GM12874 (cell line): ENCODE data around the gene GLRX5.
A peak's percentile ranks its signal among the peaks of the same experiment; 100 is the strongest.

ENCODE experiments used
- TF ChIP-seq, protein P1 (sequence below): IDR thresholded peaks from 2 replicates; pipeline ENCODE4 v1.5.1; 2011; ENCODE audit warnings: low read depth, mild to moderate bottlenecking, control low read depth, low read length, moderate library complexity; ENCODE audit not compliant: insufficient read depth

The GLRX5 gene

DNA sequence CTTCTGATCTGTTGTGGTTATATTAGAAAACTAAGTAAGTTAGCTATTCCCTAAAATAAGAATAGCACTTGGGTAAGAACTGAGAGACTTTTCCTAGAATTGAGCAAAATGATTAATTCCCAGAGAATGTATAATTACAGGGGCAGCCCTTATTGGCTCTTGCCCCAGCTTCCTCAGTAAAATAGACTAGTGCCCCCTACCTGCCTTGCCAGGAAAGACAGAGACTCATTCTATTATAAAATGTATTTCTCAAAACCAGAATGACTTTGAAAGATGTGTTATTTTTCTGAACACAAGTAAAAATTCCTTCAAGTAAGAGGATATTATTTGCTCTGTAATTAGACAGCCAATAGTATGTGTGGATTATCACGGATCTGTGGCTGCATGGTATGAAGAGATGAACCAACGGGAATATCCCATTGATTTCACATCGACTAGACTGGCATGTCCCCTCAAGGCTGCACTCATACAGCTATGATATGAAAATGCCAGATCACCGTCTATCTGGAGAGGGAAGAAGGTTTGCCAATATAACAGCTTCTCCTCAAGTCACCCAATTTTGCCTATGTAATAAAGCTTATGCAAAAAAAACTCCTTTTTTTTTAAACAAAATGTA lies 7.4 kb upstream of the GLRX5 start:
- TF ChIP-seq, protein P1, sequence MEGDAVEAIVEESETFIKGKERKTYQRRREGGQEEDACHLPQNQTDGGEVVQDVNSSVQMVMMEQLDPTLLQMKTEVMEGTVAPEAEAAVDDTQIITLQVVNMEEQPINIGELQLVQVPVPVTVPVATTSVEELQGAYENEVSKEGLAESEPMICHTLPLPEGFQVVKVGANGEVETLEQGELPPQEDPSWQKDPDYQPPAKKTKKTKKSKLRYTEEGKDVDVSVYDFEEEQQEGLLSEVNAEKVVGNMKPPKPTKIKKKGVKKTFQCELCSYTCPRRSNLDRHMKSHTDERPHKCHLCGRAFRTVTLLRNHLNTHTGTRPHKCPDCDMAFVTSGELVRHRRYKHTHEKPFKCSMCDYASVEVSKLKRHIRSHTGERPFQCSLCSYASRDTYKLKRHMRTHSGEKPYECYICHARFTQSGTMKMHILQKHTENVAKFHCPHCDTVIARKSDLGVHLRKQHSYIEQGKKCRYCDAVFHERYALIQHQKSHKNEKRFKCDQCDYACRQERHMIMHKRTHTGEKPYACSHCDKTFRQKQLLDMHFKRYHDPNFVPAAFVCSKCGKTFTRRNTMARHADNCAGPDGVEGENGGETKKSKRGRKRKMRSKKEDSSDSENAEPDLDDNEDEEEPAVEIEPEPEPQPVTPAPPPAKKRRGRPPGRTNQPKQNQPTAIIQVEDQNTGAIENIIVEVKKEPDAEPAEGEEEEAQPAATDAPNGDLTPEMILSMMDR: peak; percentile 53

DNA sequence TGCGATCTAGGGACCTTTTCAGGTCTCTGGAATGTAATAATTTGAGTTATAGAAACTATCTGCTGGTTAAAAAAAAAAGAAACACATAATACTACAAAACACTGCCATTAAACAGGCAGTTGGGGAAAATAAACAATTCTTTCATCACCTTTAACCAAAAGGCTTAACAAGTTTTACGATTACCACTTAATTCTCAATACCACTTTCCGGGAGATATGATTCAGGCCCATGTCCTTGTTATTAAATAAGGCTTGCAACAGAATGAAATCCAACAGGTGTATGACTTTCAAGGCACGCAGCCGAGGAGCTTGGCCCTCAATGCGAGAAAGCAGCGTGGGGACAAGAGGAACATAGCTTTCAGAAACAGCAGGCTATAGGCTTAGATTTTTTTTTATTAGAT lies 5.6 kb upstream of the GLRX5 start:
- TF ChIP-seq, protein P1: no peak

DNA sequence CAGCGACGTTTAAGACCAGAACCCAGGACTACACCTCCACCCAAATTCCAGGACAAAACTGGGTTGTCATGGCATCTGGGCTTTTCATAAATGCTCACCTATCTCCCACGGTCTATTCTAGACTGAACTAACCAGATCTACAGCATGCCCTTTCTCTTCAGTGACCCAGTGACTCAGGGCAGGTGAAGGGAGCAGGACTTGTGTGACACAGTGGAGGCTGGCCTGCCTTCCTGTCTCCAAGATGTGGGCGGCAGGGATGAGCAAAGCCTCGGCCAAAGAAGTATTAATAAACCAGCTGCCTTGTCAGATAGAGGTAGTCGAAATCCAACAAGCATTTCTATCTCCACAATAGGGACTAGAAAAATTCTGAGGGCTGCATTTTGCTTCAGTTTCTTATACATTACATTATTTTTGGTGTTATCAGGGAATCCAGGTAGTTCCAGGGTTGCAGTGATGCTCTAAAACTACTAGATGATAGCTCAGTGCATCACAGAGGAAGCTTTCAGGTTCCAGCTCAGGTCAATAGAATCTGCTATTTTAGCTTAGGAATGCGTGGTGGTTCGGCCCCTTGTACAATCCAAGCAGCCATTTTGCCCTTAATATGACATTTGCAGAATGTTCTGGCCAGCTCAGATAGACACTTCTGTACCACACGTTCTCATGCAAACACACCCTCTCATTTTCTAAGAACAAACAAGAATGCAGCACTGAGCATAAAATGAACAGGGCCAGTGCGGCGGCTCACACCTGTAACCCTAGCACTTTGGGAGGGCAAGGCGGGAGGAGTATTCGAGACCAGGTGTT lies 4.2 kb upstream of the GLRX5 start:
- TF ChIP-seq, protein P1: no peak

DNA sequence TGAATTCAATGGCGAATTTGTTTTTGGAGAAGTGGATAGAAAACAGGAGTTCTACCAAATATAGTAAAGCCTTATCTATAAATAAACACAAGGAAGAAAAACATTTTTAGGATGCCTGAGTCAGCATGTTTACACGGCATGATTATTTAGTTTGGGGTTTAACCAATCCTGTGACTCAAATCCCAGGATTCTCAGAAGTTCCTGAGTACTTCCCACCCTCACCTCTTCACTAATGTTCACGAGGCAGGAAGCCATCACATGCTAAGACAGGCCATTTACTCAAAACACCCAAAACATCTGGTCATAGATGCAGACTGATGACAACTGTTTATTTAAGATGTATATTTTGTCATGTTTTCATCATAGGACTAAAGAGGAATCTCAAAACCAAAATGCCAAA lies 3.4 kb upstream of the GLRX5 start:
- TF ChIP-seq, protein P1: no peak

DNA sequence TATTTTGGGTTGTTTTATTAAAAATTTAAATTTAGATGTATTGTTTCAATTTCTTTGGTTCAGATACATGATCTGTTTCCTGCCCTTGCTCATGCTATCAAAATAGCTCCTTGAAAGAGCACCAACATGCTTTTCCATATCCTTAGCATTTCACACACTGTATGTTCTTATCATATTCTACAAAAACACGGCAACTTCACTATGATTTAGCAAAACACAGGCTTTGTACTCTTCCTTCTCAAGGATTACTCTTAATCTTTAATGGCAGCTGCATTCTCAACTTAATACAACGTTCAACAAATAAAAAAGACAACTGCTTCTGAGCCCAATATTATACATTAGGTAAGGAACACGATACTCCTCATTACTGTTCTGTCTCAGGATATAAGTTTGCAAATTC lies 2.9 kb upstream of the GLRX5 start:
- TF ChIP-seq, protein P1: no peak

DNA sequence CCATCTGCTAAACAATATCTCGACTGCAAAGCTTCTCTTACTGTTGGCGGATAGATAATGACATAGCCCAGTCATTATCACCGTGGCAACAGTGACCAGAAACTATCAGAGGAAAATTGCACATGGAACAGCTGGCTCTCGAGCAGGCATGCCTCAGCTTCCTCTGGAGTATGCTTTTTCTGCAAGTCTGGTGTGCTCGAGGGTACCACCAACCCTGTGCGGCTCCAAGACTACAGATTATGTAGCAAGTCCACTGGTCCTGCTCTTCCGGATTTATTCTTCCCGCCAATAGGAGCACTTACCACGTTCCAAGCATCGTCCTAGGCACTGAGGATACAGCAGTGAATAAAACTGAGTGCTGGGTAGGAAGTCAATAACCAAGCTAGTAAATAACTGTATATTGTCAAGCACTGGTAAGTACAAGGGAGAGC lies 1.4 kb upstream of the GLRX5 start:
- TF ChIP-seq, protein P1: no peak

DNA sequence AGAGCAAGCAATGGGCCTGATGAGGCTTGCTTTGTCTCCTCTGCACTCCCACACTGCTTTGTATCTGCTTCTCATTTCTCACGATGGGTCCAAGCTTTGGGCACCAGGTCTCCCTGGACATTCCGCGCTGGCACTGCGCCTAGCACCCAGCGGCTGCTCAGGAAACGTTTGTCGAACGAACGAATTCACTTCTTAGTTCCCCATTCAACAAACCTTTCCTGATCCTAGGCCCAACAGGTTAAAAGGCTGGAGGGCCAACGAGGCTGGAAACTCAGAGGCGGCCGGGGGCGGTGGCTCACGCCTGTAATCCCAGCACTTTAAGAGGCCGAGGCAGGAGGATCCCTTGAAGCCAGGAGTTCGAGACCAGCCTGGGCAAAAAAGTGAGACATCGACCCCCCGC lies 1.0 kb upstream of the GLRX5 start:
- TF ChIP-seq, protein P1: no peak
